Measurements from ENCODE around the gene TSHR. TPM values are rescaled to one million over a fixed set of nuclear protein-coding genes. Genes with fewer than 3 reads are reported as not detected.
"Not testable (repeated sequence)": the region's sequence is repeated elsewhere in the genome, so short reads cannot be mapped to it uniquely, and the experiment has no call there.

Gene TSHR
- total and polyA plus RNA-seq, 2 of the 13 experiments (the other 11 are each of a cell fraction or from before 2014, with no cell fraction given) = not detected

DNA sequence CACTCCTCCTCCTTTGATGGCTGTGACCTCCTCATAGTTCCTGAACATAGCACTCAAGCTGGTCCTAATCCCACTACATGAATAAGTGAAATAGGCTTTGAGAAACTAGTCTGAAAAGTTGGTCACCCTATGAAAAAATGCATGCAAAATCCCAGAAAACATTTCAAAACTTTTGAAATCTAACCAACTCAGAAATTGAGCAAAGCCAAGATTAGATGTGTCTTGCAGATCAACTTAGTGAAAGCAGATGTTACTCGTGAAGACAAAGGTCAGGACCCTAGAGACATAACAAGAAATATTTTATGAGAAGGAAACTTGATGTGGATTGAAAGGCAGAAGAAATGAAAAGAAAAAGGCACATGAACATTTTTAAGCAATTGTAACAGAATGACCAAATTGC lies 63.3 kb downstream of the TSHR start (continued):
- TF ChIP-seq, protein P1, sequence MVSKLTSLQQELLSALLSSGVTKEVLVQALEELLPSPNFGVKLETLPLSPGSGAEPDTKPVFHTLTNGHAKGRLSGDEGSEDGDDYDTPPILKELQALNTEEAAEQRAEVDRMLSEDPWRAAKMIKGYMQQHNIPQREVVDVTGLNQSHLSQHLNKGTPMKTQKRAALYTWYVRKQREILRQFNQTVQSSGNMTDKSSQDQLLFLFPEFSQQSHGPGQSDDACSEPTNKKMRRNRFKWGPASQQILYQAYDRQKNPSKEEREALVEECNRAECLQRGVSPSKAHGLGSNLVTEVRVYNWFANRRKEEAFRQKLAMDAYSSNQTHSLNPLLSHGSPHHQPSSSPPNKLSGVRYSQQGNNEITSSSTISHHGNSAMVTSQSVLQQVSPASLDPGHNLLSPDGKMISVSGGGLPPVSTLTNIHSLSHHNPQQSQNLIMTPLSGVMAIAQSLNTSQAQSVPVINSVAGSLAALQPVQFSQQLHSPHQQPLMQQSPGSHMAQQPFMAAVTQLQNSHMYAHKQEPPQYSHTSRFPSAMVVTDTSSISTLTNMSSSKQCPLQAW (CRISPR knock-in tag; IDR thresholded peaks at IDR 0.05) = no peak
- TF ChIP-seq TBX3 (IDR thresholded peaks at IDR 0.05; ENCODE audit: borderline replicate concordance) = no peak

DNA sequence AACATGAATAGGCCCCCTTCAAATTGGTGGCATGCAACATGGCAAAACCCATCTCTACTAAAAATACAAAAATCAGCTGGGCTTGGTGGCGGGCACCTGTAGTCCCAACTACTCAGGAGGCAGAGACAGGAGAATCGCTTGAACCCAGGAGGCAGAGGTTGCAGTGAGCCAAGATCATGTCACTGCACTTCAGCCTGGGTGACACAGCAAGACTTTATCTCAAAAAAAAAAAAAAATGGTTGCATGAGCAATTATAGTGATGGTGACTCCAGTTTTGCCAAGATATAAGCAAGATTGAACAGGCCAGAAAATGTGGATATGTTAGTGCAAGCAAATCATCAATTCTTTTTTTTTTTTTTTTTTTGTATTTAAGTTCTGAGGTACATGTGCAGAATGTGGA lies 63.7 kb downstream of the TSHR start:
- WGBS (ENCODE audit: low lambda C conversion rate) = 39% methylated on average over 2 of the region's 2 CpGs
- H4K20me1 ChIP-seq (ENCODE audit: insufficient read depth, low read length); H3K9ac ChIP-seq (ENCODE audit: insufficient read depth, low read depth, low read length); in situ Hi-C loops (cut with HindIII; ENCODE audit: extremely low pct_ligation_motif_present, low pct_unique_long_range_greater_than_20kb); H3K27me3 ChIP-seq (ENCODE audit: control insufficient read depth in 1 of 2, insufficient read depth in 2 of 2, low read length in 2 of 2); BruUV-seq (replicated peaks); H3K79me2 ChIP-seq (ENCODE audit: insufficient read depth, low read length); DNase-seq (ENCODE audit: low spot score); intact Hi-C loops (cut with micrococcal nuclease; ENCODE audit: unreplicated experiment); H3K4me1 ChIP-seq (ENCODE audit: insufficient read depth, low read length); ATAC-seq; H3K4me2 ChIP-seq (ENCODE audit: low read depth, low read length); FAIRE-seq; H3K4me3 ChIP-seq (replicated peaks in 1 of 3; ENCODE audit: insufficient read depth in 1 of 3, low read depth in 2 of 3, low read length in 3 of 3); H2AFZ ChIP-seq (ENCODE audit: low read length); H3K9me3 ChIP-seq (ENCODE audit: low read length); H3K36me3 ChIP-seq (replicated peaks in 1 of 2; ENCODE audit: control insufficient read depth in 1 of 2, insufficient read depth in 2 of 2, low read length in 2 of 2); H3K27ac ChIP-seq (ENCODE audit: extremely low read length, insufficient read depth, low read length); POLR2A ChIA-PET; CTCF ChIA-PET (ENCODE audit: low intra/inter-chr PET ratio, low total read pairs): not testable (repeated sequence)

DNA sequence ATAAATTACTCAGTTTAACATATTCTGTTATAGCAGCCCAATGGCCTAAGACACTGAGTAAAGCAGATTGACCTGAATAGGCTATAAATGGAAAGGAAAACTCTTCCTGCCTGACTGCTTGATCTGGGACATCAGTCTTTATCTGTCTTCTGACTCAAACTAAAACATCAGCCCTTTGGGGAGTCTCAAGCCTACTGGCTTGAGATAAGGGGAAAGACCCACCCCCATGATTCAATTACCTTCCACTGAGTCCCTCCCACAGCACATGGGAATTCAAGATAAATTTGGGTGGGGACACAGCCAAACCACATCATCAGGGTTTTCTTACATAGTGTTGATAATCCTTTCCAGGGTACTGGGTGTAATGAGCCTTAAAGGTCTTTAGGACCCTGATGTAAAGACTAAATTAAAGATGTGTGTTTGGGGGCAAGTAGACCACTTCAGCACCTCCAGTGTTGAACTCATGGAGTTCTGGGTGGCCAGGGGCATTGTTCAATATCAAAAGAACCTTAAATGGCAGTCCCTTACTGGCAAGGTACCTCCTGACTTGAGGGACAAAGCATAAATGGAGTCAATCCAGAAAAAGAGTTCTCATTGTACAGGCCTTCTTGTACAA lies 67.8 kb downstream of the TSHR start:
- POLR2A ChIA-PET = no interaction called here
- CTCF ChIA-PET (ENCODE audit: low intra/inter-chr PET ratio, low total read pairs) = no interaction called here
- no peak for TF ChIP-seq SAP130 (CRISPR knock-in tag; IDR thresholded peaks at IDR 0.05; ENCODE audit: low read depth)
- TF ChIP-seq, protein P2, sequence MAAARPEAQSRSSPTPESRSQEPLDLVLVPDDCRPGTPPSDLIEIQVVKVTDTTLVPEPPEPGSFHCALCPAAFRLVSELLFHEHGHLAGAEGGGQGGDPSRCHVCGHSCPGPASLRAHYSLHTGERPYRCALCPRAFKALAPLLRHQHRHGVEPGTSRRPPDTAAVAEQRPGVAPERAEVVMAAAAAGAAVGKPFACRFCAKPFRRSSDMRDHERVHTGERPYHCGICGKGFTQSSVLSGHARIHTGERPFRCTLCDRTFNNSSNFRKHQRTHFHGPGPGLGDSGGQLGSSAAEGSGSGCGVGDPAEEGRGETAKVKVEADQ (CRISPR knock-in tag; IDR thresholded peaks at IDR 0.05; ENCODE audit: borderline replicate concordance) = no peak
- no peak for TF ChIP-seq ZNF674 (CRISPR knock-in tag; IDR thresholded peaks at IDR 0.05; ENCODE audit: low read depth)
- TF ChIP-seq, protein P3, sequence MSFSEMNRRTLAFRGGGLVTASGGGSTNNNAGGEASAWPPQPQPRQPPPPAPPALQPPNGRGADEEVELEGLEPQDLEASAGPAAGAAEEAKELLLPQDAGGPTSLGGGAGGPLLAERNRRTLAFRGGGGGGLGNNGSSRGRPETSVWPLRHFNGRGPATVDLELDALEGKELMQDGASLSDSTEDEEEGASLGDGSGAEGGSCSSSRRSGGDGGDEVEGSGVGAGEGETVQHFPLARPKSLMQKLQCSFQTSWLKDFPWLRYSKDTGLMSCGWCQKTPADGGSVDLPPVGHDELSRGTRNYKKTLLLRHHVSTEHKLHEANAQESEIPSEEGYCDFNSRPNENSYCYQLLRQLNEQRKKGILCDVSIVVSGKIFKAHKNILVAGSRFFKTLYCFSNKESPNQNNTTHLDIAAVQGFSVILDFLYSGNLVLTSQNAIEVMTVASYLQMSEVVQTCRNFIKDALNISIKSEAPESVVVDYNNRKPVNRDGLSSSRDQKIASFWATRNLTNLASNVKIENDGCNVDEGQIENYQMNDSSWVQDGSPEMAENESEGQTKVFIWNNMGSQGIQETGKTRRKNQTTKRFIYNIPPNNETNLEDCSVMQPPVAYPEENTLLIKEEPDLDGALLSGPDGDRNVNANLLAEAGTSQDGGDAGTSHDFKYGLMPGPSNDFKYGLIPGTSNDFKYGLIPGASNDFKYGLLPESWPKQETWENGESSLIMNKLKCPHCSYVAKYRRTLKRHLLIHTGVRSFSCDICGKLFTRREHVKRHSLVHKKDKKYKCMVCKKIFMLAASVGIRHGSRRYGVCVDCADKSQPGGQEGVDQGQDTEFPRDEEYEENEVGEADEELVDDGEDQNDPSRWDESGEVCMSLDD (CRISPR knock-in tag; IDR thresholded peaks at IDR 0.05; ENCODE audit: borderline replicate concordance) = no peak
- TF ChIP-seq BHLHE40 (IDR thresholded peaks at IDR 0.05; ENCODE audit: low read length) = no peak
- TF ChIP-seq, protein P4, sequence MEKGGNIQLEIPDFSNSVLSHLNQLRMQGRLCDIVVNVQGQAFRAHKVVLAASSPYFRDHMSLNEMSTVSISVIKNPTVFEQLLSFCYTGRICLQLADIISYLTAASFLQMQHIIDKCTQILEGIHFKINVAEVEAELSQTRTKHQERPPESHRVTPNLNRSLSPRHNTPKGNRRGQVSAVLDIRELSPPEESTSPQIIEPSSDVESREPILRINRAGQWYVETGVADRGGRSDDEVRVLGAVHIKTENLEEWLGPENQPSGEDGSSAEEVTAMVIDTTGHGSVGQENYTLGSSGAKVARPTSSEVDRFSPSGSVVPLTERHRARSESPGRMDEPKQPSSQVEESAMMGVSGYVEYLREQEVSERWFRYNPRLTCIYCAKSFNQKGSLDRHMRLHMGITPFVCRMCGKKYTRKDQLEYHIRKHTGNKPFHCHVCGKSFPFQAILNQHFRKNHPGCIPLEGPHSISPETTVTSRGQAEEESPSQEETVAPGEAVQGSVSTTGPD (CRISPR knock-in tag; IDR thresholded peaks at IDR 0.05) = no peak
- TF ChIP-seq ATRX (CRISPR knock-in tag; IDR thresholded peaks at IDR 0.05; ENCODE audit: borderline replicate concordance) = no peak
- TF ChIP-seq ZMYM2 (CRISPR knock-in tag; IDR thresholded peaks at IDR 0.05) = no peak

More for the DNA sequence above, 67.8 kb downstream of the TSHR start:
- no peaks in the 10 kb centered on the region for H4K20me1 ChIP-seq (ENCODE audit: insufficient read depth, low read length)
- no peaks in the 10 kb centered on the region; a peak in 1 of 5 replicates for H3K27me3 ChIP-seq (ENCODE audit: control insufficient read depth in 1 of 2, insufficient read depth in 2 of 2, low read length in 2 of 2)
- intact Hi-C loops (cut with micrococcal nuclease; ENCODE audit: unreplicated experiment) (no loop called here), in situ Hi-C loops (cut with HindIII; ENCODE audit: extremely low pct_ligation_motif_present, low pct_unique_long_range_greater_than_20kb) (no loop called here)
- H3K9me3 ChIP-seq (ENCODE audit: low read length) = no peaks in the 10 kb centered on the region
- no peak for DNase-seq (ENCODE audit: low spot score)
- no peak overlapping the region for H3K4me2 ChIP-seq (ENCODE audit: low read depth, low read length)
- H3K36me3 ChIP-seq (replicated peaks in 1 of 2; ENCODE audit: control insufficient read depth in 1 of 2, insufficient read depth in 2 of 2, low read length in 2 of 2) = no peaks in the 10 kb centered on the region
- no peak overlapping the region for H3K9ac ChIP-seq (ENCODE audit: insufficient read depth, low read depth, low read length)
- no peak for FAIRE-seq
- BruUV-seq (replicated peaks) = no TSS peak
- no peak overlapping the region for H2AFZ ChIP-seq (ENCODE audit: low read length)
- no peaks in the 10 kb centered on the region for H3K4me1 ChIP-seq (ENCODE audit: insufficient read depth, low read length)
- H3K27ac ChIP-seq (ENCODE audit: extremely low read length, insufficient read depth, low read length) = no peak overlapping the region
- ATAC-seq = no peak
- no peaks in the 10 kb centered on the region for H3K79me2 ChIP-seq (ENCODE audit: insufficient read depth, low read length)
- no peak overlapping the region for H3K4me3 ChIP-seq (replicated peaks in 1 of 3; ENCODE audit: insufficient read depth in 1 of 3, low read depth in 2 of 3, low read length in 3 of 3)

All from HepG2 (cell line).